IMR-90 (cell line): ENCODE data around the gene NRIP3. TPM values are rescaled to one million over a fixed set of nuclear protein-coding genes. Genes with fewer than 3 reads are reported as not detected.

ENCODE experiments used
- ATAC-seq: fragments of 200-7000 bp; cut with Tn5 transposase; 2 replicates; pipeline ENCODE4 v1.9.1; 2020; ENCODE audit warnings: low read depth, mild to moderate bottlenecking, moderate library complexity
- BruUV-seq: library from RNA; stranded (reverse); fragments of 400-500 nt; replicated peaks from 2 replicates; lab custom pipeline; 2021; lab: Mats Ljungman, UMichigan
- CTCF ChIA-PET: fragments of 300-600 bp; formaldehyde crosslinking; extraction: SDS; loops from one replicate; lab custom pipeline; 2021; ENCODE audit warnings: antibody characterized with exemption; lab: Yijun Ruan, JAX
- POLR2A ChIA-PET: fragments of 300-600 bp; sonication (Branson Sonifier 250); formaldehyde crosslinking; loops from one replicate; lab custom pipeline; 2022; ENCODE audit warnings: antibody characterized with exemption; ENCODE audit not compliant: unreplicated experiment; lab: Charles Lee
- DNase-seq: peaks from one replicate; pipeline ENCODE4 v3.0.0; 2013
- H2AFZ ChIP-seq: replicated peaks from 2 replicates; pipeline ENCODE3; 2013; ENCODE audit warnings: low read length, mild to moderate bottlenecking; ENCODE audit not compliant: poor library complexity
- H2AK5ac ChIP-seq: 2 replicates; pipeline ENCODE4 v1.6.1; 2013; ENCODE audit warnings: low read depth, low read length, inconsistent platforms
- H2AK9ac ChIP-seq: replicated peaks from 2 replicates; pipeline ENCODE3; 2013; ENCODE audit warnings: mild to moderate bottlenecking, low read depth, low read length, moderate library complexity; ENCODE audit not compliant: poor library complexity
- H2BK120ac ChIP-seq: 2 replicates; pipeline ENCODE4 v1.6.1; 2013; ENCODE audit warnings: low read depth, low read length, inconsistent platforms
- H2BK15ac ChIP-seq: 3 replicates; pipeline ENCODE4 v1.6.1; 2013; ENCODE audit warnings: low read depth, low read length, inconsistent platforms
- H2BK20ac ChIP-seq: 2 replicates; pipeline ENCODE4 v1.6.1; 2013; ENCODE audit warnings: low read depth, mild to moderate bottlenecking, inconsistent platforms, low read length, moderate library complexity
- H2BK5ac ChIP-seq: 2 replicates; pipeline ENCODE4 v1.6.1; 2013; ENCODE audit warnings: mild to moderate bottlenecking, low read depth, low read length, inconsistent platforms; ENCODE audit not compliant: poor library complexity, severe bottlenecking
- H3K14ac ChIP-seq: replicated peaks from 2 replicates; pipeline ENCODE4 v1.6.1; 2013; ENCODE audit warnings: low read depth, low read length, inconsistent platforms
- H3K18ac ChIP-seq: 2 replicates; pipeline ENCODE4 v1.6.1; 2013; ENCODE audit warnings: low read depth, low read length, control low read depth
- H3K23ac ChIP-seq: 2 replicates; pipeline ENCODE4 v1.6.1; 2013; ENCODE audit warnings: low read depth, low read length, inconsistent platforms
- H3K27ac ChIP-seq: 2 replicates; pipeline ENCODE4 v1.5.1; 2013; ENCODE audit warnings: mild to moderate bottlenecking, control low read depth, low read length; ENCODE audit not compliant: insufficient read depth
- H3K27me3 ChIP-seq: 2 replicates; pipeline ENCODE4 v1.6.1; 2013; ENCODE audit warnings: low read length; ENCODE audit not compliant: control insufficient read depth, insufficient read depth
- H3K36me3 ChIP-seq: 2 replicates; pipeline ENCODE4 v1.6.1; 2013; ENCODE audit warnings: low read length, mixed read lengths; ENCODE audit not compliant: control insufficient read depth, insufficient read depth
- H3K4ac ChIP-seq: 2 replicates; pipeline ENCODE4 v1.6.1; 2013; ENCODE audit warnings: low read depth, low read length, inconsistent platforms
- H3K4me1 ChIP-seq: 2 replicates; pipeline ENCODE4 v1.6.1; 2013; ENCODE audit warnings: low read length, mixed read lengths; ENCODE audit not compliant: control insufficient read depth, insufficient read depth
- H3K4me2 ChIP-seq: 2 replicates; pipeline ENCODE4 v1.6.1; 2013; ENCODE audit warnings: low read depth, mild to moderate bottlenecking, control low read depth, low read length, moderate library complexity
- H3K4me3 ChIP-seq: 2 replicates; pipeline ENCODE4 v1.5.1; 2013; ENCODE audit warnings: low read depth, mild to moderate bottlenecking, control low read depth, low read length, moderate library complexity; ENCODE audit not compliant: insufficient read depth
- H3K56ac ChIP-seq: 2 replicates; pipeline ENCODE4 v1.6.1; 2013; ENCODE audit warnings: low read length, inconsistent platforms; ENCODE audit not compliant: insufficient read depth; ENCODE audit errors: extremely low read depth
- H3K79me1 ChIP-seq, 2 experiments: 2 replicates each; pipeline ENCODE4 v1.6.1; 2013; ENCODE audit warnings: low read length in 2 of 2, inconsistent platforms in 1 of 2, low read depth in 1 of 2
- H3K9ac ChIP-seq: 2 replicates; pipeline ENCODE4 v1.6.1; 2013; ENCODE audit warnings: low read depth, low read length, control low read depth
- H3K9me1 ChIP-seq: 2 replicates; pipeline ENCODE4 v1.6.1; 2013; ENCODE audit warnings: low read length, inconsistent platforms; ENCODE audit not compliant: insufficient read depth
- H3K9me3 ChIP-seq: 2 replicates; pipeline ENCODE4 v1.6.1; 2013; ENCODE audit warnings: low read length; ENCODE audit not compliant: control insufficient read depth, insufficient read depth
- H4K20me1 ChIP-seq: 2 replicates; pipeline ENCODE4 v1.6.1; 2013; ENCODE audit warnings: low read length, inconsistent platforms; ENCODE audit not compliant: insufficient read depth
- H4K5ac ChIP-seq: 2 replicates; pipeline ENCODE4 v1.6.1; 2013; ENCODE audit warnings: mild to moderate bottlenecking, low read depth, low read length, control low read depth
- H4K8ac ChIP-seq, 2 experiments: 2 replicates each; pipeline ENCODE4 v1.6.1; 2013; ENCODE audit warnings: low read depth in 2 of 2, low read length in 2 of 2, control low read depth in 1 of 2, inconsistent platforms in 1 of 2
- H4K91ac ChIP-seq: 2 replicates; pipeline ENCODE4 v1.6.1; 2013; ENCODE audit warnings: low read depth, low read length, inconsistent platforms; ENCODE audit not compliant: insufficient read depth
- NFE2L2 ChIP-seq: fragments of 150-350 bp; IDR thresholded peaks from 2 replicates; pipeline ENCODE4 v1.6.1; 2016; ENCODE audit warnings: low read depth, mild to moderate bottlenecking, low read length
- RAD21 ChIP-seq: IDR thresholded peaks from 2 replicates; pipeline ENCODE4 v1.6.1; 2012; ENCODE audit warnings: low read length, improper control_type of control experiment
- WGBS, 2 experiments: methylation state at CpG; one replicate each; pipeline versions ENCODE4 v1.1.5 to v1.1.7; 2013; ENCODE audit warnings: missing lambda C conversion rate in 2 of 2; ENCODE audit not compliant: insufficient read length in 1 of 2; ENCODE audit errors: extremely low coverage in 2 of 2; 5-methylcytosine and 5-hydroxymethylcytosine counted together
- dilution Hi-C: fragments of 300-500 bp; cut with HindIII; formaldehyde crosslinking; loops from one replicate; pipeline ENCODE4 v1.14.3; 2018; ENCODE audit warnings: low sequenced_read_pairs; ENCODE audit not compliant: unreplicated experiment
- in situ Hi-C: fragments of 300-500 bp; cut with MboI; formaldehyde crosslinking; loops from 3 replicates; pipeline ENCODE4 v1.14.3; 2019; ENCODE audit warnings: low sequenced_read_pairs, inconsistent platforms, mixed read lengths
- intact Hi-C: fragments of 100-400 bp; cut with micrococcal nuclease; formaldehyde crosslinking; loops from 2 replicates; pipeline ENCODE4 v1.10.0; 2022
- polyA plus RNA-seq, 3 experiments: library from polyadenylated mRNA; depleted of rRNA; stranded (reverse); fragments of >200 nt; gene quantifications; 2 replicates each; pipeline ENCODE4 v1.2.3, GENCODE V29; 2012; ENCODE audit warnings: low replicate concordance in 1 of 3
- total RNA-seq: library from RNA; depleted of rRNA; stranded (reverse); fragments of >200 nt; gene quantifications from 2 replicates; pipeline ENCODE4 v1.2.3, GENCODE V29; 2012

Gene NRIP3
- total and polyA plus RNA-seq, 2 of the 4 experiments (the other 2 are of a cell fraction) = 11.5 to 43.6 TPM

DNA sequence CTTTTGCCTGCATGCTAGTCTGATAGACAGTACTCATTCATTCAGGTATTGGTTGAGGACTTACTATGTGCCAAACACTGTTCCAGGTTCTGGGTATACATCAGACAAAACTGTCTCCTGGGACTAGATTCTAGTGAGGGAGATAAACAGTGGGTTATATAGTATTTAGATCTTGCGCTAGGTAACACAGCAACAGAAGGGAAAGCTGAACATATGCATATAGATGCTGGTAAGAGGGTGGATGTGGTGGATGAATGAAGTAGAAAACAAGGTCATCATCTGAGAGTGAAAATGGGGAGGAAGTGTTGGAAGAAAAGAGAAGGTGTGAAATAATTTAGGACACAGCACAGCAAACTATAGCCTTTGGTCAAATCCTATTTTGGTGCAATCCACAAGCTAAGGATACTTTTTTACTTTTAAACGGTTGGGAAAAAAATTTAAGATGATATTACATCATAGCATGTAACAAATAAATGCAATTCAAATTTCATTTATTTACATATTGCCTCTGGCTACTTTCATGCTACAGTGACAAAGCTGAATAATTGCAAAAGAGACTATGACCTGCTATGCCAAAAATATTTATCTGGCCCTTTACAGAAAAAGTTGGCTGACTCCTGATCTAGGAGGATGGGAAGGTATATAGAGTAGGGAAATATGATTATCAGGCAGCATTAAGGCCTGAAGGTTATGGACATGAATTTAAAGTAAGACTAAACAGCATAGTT is 32.4 kb downstream of the NRIP3 start:
- Histone ChIP-seq H3K14ac (no peak overlapping the region), H3K18ac (no peak overlapping the region), H3K27ac (no peak overlapping the region), H3K27me3 (no peaks in the 10 kb centered on the region), H3K4me1 (no peaks in the 10 kb centered on the region), H3K9me1 (no peaks in the 10 kb centered on the region), H3K4me2 (no peak overlapping the region), H2AK9ac (no peak overlapping the region), H4K5ac (no peak overlapping the region), H2AFZ (no peak overlapping the region), H4K8ac (no peak overlapping the region), H2BK15ac (no peak overlapping the region), H3K4me3 (no peak overlapping the region), H3K9me3 (no peaks in the 10 kb centered on the region), H3K4ac (no peak overlapping the region), H3K36me3 (no peaks in the 10 kb centered on the region), H2BK120ac (no peak overlapping the region), H2AK5ac (no peak overlapping the region), H3K23ac (no peak overlapping the region), H3K9ac (no peak overlapping the region), H3K79me1 (no peaks in the 10 kb centered on the region), H3K56ac (no peak overlapping the region), H4K20me1 (no peaks in the 10 kb centered on the region), H4K91ac (no peak overlapping the region), H2BK5ac (no peak overlapping the region), H2BK20ac (no peak overlapping the region)
- DNase-seq = no peak
- CTCF ChIA-PET = no interaction called here
- TF ChIP-seq NFE2L2 = no peak
- no peak for TF ChIP-seq RAD21
- intact Hi-C loops = no loop called here
- no peak for ATAC-seq
- BruUV-seq = no TSS peak
- POLR2A ChIA-PET = no interaction called here
- dilution Hi-C loops = no loop called here
- WGBS, 2 experiments = 100% methylated on average over 1 of the region's 2 CpGs; no CpG with 5 or more reads in 1 of the 2 experiments
- in situ Hi-C loops = loop anchor here (25.0 kb wide), 1 partner anchor 734 kb away; no protein-coding TSS in a partner anchor
